Skeletal muscle satellite cell (primary cell): ENCODE results near the gene GYPA.
"Not testable (repeated sequence)": the region's sequence is repeated elsewhere in the genome, so short reads cannot be mapped to it uniquely, and the experiment has no call there.

Experiments
- H3K27me3 ChIP-seq: 2 replicates; pipeline ENCODE4 v1.7.0; 2013; ENCODE audit warnings: low read length; ENCODE audit not compliant: control insufficient read depth, insufficient read depth
- H3K36me3 ChIP-seq: 2 replicates; pipeline ENCODE4 v1.7.0; 2013; ENCODE audit warnings: mild to moderate bottlenecking, control low read depth, low read length; ENCODE audit not compliant: insufficient read depth
- H3K4me1 ChIP-seq: 2 replicates; pipeline ENCODE4 v1.7.0; 2013; ENCODE audit warnings: low read length; ENCODE audit not compliant: control insufficient read depth, insufficient read depth
- H3K4me2 ChIP-seq: 2 replicates; pipeline ENCODE4 v1.7.0; 2013; ENCODE audit warnings: mild to moderate bottlenecking, low read length
- H3K4me3 ChIP-seq: 2 replicates; pipeline ENCODE4 v1.7.0; 2013; ENCODE audit warnings: low read length
- H3K9ac ChIP-seq: 2 replicates; pipeline ENCODE4 v1.7.0; 2013; ENCODE audit warnings: mild to moderate bottlenecking, low read depth, low read length, moderate library complexity
- H3K9me3 ChIP-seq: replicated peaks from 2 replicates; pipeline ENCODE4 v1.7.0; 2013; ENCODE audit warnings: mild to moderate bottlenecking, control low read depth, low read length

GYPA gene

GRCh38 chr4:144078746-144079145 lies 61.8 kb downstream of the GYPA start:
- not testable (repeated sequence) for H3K4me3 ChIP-seq, H3K9ac ChIP-seq, H3K36me3 ChIP-seq

DNA sequence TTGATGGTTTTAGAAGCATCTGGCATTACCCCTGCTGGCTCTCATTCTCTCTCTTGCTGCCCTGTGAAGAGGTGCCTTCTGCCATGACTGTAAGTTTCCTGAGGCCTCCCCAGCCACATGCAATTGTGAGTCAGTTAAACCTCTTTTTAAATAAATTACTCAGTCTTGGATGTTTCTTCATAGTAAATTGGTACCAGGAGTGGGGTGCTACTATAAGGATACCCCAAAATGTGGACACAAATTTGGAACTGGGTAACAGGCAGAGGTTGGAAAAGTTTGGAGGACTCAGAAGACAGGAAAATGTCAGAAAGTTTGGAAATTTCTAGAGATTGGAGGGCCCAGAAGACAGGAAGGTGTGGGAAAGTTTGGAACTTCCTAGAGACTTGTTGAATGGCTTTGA lies 79.0 kb downstream of the GYPA start:
- H3K4me3 ChIP-seq, H3K4me1 ChIP-seq, H3K9ac ChIP-seq, H3K4me2 ChIP-seq, H3K36me3 ChIP-seq, H3K27me3 ChIP-seq, H3K9me3 ChIP-seq: not testable (repeated sequence)

More at GRCh38 chr4:144078746-144079145, 61.8 kb downstream of the GYPA start:
- not testable (repeated sequence) for H3K9me3 ChIP-seq, H3K4me1 ChIP-seq, H3K4me2 ChIP-seq, H3K27me3 ChIP-seq

- H3K36me3 ChIP-seq, H3K4me3 ChIP-seq, H3K4me2 ChIP-seq, H3K4me1 ChIP-seq, H3K27me3 ChIP-seq, H3K9ac ChIP-seq, H3K9me3 ChIP-seq: not testable (repeated sequence)
These were observed 80.2 kb downstream of the GYPA start for GRCh38 chr4:144060234-144060859.
